GM19328 (cell line): ENCODE measurements around the gene PSMC4.
A peak's percentile ranks its signal among the peaks of the same experiment; 100 is the strongest.

Experiments
- ATAC-seq: cut with Tn5 transposase; IDR thresholded peaks from one replicate; pipeline ENCODE4 v1.9.1; 2021; ENCODE audit warnings: mild to moderate bottlenecking, moderate library complexity; ENCODE audit not compliant: unreplicated experiment

Gene PSMC4

GRCh38 chr19:39970675-39971379 lies at the start of gene PSMC4:
Gene PSMC4 (plus strand): TSS chr19:39971165. CDS start chr19:39971203, 38 bp downstream.
- ATAC-seq: peak; percentile 94

- no peak for ATAC-seq
Measured at GRCh38 chr19:39923862-39924261, 47.1 kb upstream of the PSMC4 start.

- ATAC-seq: no peak
Measured at GRCh38 chr19:39924389-39924788, 46.6 kb upstream of the PSMC4 start.

- no peak for ATAC-seq
Measured at GRCh38 chr19:39924952-39925351, 46.0 kb upstream of the PSMC4 start.

- ATAC-seq: no peak
Measured at GRCh38 chr19:39926170-39926760, 44.7 kb upstream of the PSMC4 start.

GRCh38 chr19:39927076-39927475 lies 43.9 kb upstream of the PSMC4 start:
- no peak for ATAC-seq

- no peak for ATAC-seq
Measured at GRCh38 chr19:39927524-39928356, 43.2 kb upstream of the PSMC4 start.

GRCh38 chr19:39928357-39928725 lies 42.6 kb upstream of the PSMC4 start:
- no peak for ATAC-seq

GRCh38 chr19:39929750-39930149 lies 41.2 kb upstream of the PSMC4 start:
- no peak for ATAC-seq

- ATAC-seq: no peak
Measured at GRCh38 chr19:39934584-39935363, 36.2 kb upstream of the PSMC4 start, which contains the start of gene FCGBP. Gene FCGBP (minus strand): TSS chr19:39934634.

- no peak for ATAC-seq
Measured at GRCh38 chr19:39935364-39935661, 35.7 kb upstream of the PSMC4 start.

GRCh38 chr19:39936020-39936419 lies 34.9 kb upstream of the PSMC4 start:
- no peak for ATAC-seq

- ATAC-seq: no peak
Measured at GRCh38 chr19:39936622-39937021, 34.3 kb upstream of the PSMC4 start.

GRCh38 chr19:39937094-39937720 lies 33.8 kb upstream of the PSMC4 start:
- ATAC-seq: no peak

GRCh38 chr19:39937787-39938186 lies 33.2 kb upstream of the PSMC4 start:
- ATAC-seq: no peak

GRCh38 chr19:39939556-39939955 lies 31.4 kb upstream of the PSMC4 start:
- no peak for ATAC-seq

GRCh38 chr19:39940221-39940833 lies 30.6 kb upstream of the PSMC4 start:
- no peak for ATAC-seq

GRCh38 chr19:39941151-39941550 lies 29.8 kb upstream of the PSMC4 start:
- no peak for ATAC-seq

GRCh38 chr19:39941615-39942365 lies 29.2 kb upstream of the PSMC4 start:
- no peak for ATAC-seq

- ATAC-seq: no peak
Measured at GRCh38 chr19:39942366-39942730, 28.6 kb upstream of the PSMC4 start.
